GM19395 (cell line): Measurements from ENCODE around the gene RAB6A.
A peak's percentile ranks its signal among the peaks of the same experiment; 100 is the strongest.
"Not testable (repeated sequence)": the region's sequence is repeated elsewhere in the genome, so short reads cannot be mapped to it uniquely, and the experiment has no call there.

Source experiments
- ATAC-seq: cut with Tn5 transposase; IDR thresholded peaks from one replicate; pipeline ENCODE4 v1.9.1; 2021; ENCODE audit warnings: mild to moderate bottlenecking, moderate library complexity; ENCODE audit not compliant: unreplicated experiment

Gene RAB6A

DNA sequence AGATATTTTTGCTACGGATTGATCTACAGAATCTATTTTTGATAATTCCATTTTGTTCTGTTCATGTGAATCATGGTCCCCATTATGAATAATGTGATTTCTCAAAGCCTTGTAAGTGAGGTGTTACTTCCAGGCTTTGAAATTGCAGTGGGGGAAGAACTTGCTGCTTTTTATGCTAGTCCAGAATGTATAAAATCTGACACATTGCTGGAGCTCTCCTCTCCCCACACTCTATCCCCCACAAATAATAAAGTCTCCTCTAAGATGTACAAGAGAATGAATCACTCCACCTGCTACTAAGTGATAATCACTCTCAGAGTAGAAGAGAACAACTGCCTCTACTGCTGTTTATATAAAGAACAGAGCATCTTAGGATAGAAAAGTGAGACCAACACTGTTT, 5.9 kb upstream of the RAB6A start:
- no peak for ATAC-seq

DNA sequence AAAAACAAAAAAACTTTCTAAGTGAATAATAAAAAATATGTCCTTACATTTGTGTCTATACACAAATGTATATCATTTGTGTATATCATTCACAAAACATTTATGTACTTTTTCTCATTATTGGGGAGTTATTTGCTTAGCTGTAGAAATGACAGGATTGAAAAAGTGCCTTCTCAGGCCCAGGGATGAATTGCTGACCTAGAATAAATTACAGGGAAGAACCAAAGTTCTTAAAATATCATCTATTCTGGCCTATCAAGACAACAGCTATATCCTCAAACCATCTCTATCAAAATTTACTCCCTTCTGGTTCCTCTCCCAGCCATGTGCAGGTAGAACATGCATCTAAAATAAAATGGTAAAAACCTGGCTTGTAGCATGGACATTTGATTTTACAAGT, 1.9 kb upstream of the RAB6A start:
- ATAC-seq = no peak

DNA sequence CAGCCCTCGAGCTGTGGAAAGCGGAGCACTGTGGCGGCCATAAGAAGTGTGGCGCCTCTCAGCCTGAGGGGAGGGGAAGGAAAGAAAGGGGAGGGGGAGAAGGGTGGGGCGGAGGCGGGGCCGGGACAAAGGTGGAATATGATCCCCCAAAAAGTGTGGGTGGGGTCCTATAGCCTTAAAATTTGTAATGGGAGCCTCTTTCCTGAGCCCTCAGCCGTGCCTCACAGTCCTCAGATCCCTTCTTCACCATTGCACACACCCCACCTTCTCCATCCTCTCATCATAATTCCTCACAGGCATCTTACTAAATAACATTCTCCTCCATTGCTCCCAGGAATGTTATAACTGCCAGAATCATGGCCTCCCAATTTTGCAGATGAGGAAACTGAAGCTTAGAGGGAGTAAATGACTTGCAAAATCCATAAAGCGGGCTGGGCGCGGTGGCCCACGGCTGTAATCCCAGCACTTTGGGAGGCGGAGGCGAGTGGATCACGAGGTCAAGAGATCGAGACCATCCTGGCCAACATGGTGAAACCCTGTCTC, 600 bp upstream of the RAB6A start:
- ATAC-seq = peak; percentile 10

DNA sequence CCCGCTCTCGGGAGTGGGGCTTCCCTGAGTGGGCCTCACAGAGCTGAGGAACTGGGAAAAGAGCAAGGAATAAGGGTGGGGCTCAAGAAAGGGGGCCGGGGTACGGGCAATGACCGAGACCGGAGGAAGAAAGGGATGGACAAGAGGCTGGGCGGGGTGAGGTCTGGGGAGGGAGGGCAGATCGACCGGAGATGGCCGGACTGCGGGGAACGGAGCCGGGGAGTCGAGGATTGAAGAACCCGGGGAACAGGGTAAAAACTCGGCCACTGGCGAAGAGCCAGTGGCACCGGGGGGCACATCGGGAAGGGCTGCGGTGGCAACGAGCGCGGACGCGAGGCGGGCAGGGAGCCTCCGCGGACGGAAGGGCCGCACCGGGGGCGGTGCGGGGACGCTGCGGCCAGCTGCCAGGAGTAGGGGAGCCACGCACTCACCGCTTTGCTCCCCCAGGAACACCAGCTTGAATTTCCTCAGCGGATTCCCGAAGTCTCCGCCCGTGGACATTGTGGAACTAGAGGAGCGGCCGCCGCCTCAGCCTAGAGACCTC, 667 bp downstream of the RAB6A start:
- ATAC-seq = peak; percentile 12

DNA sequence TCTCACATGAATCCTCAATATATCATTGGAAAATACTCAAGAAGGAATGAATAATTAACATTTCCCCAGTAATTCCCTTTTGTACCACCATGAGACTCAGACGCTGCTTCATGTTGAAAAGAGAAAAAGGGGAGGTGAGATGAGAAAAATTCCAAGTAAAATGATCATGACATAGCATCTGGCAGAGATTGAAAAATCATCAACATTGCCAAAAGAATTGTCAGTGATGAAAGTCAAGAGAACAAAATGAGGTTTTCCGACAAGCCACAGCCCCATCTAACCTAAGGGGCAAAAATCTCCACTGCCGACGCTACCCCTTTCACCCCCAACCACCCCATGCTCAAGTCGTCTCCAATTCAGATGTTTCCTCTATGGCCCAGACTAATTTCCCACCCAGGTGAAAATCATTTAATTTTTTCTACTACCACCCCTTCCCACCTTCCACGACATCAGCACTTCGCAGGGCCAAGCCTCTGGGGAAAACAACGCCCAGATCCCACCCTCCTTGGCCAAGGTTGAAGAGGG, 1.2 kb downstream of the RAB6A start:
- ATAC-seq = no peak

DNA sequence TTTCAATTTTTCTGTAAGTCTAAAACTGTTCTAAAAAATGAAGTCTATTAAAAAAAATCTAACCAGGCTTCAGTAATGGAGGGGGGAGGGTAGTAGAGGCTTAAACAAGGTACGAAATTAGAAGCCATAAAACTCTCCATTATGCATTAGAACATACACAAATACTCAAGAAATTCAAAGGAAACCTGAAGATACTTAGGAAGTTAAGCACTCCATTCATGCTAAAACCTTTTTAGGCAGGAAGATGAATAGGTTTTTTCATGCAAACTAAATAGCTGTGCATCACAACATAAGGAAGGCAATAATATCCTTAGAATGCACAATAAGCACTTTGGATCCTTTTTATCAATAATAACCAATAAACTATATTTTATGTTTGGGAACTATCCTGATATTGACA, 2.4 kb downstream of the RAB6A start:
- no peak for ATAC-seq

GRCh38 chr11:73757598-73757997, 3.3 kb downstream of the RAB6A start:
- ATAC-seq = no peak

- ATAC-seq = no peak
These were observed 5.2 kb downstream of the RAB6A start for GRCh38 chr11:73755670-73756069.

- no peak for ATAC-seq
These were observed 6.9 kb downstream of the RAB6A start for GRCh38 chr11:73753938-73754337.

DNA sequence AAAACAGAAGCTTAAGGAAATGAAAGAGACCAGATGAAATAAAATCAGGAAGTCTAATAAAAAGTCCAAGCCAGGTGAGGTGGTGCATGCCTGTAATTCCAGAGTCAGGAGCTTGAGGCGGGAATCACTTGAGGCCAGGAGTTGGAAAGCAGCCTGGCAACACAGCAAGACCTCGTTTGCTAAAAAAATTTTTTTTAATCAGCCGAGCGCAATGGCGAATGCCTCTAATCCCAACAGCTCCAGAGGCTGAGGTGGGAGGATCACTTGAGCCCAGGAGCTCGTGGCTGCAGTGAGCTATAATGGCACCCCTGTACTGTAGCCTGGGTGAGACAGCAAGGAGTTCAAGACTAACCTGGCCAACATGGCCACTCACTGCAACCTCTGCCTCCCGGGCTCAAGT, 8.0 kb downstream of the RAB6A start:
- ATAC-seq = no peak

GRCh38 chr11:73752216-73752867, 8.5 kb downstream of the RAB6A start:
- no peak for ATAC-seq

GRCh38 chr11:73750862-73751261, 10.0 kb downstream of the RAB6A start:
- not testable (repeated sequence) for ATAC-seq

DNA sequence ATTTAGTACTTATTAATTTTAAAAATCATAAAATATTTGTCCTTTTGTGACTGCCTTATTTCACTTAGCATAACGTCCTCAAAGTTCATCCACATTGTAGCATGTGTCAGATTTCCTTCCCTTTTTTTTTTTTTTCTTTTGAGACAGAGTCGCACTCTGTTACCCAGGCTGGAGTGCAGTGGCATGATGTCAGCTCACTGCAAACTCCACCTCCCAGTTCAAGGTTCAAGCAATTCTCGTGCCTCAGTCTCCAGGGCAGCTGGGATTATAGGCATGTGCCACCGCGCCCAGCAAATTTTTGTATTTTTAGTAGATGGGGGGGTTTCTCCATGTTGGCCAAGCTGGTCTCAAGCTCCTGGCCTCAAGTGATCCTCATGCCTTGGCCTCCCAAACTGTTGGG, 10.6 kb downstream of the RAB6A start:
- no peak for ATAC-seq

- ATAC-seq = no peak
These were observed 11.8 kb downstream of the RAB6A start for GRCh38 chr11:73749118-73749517.

DNA sequence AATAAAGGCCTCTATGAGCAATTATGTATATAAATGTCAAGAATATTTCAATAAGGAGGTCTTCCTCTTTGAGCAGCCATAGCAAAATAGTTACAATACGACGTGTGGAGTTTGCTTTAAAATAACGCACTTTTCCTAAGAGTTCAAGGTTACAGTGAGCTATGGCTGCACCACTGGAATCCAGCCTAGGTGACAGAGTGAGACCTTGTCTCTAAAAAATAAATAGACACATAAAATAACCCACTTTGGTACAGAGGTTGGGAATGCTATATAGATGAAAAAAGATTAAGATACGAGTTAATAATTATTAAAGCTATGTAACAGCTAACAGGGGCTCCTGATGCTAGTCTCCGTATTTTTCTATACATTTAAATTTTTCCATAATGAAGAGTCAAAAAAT, 12.6 kb downstream of the RAB6A start:
- ATAC-seq = no peak

DNA sequence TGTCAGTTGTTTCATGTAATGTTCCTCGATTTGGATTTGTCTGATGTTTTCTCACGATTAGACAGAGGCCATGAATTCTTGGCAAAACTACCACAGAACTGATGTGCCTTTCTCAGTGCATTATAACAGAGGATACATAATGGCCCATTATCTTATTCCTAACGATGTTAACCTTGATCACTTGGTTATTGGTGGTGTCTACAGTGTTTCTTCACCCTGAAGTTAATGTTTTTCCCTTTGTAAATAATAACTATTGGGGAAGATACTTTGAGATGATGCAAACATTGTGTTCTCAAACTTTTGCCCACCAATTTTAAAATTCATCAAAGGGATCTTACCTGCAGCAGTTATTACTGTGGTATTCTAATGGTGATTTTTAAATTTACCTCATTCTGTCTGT, 13.1 kb downstream of the RAB6A start:
- no peak for ATAC-seq

GRCh38 chr11:73746701-73747100, 14.2 kb downstream of the RAB6A start:
- ATAC-seq = no peak

- no peak for ATAC-seq
These were observed 17.8 kb downstream of the RAB6A start for GRCh38 chr11:73743045-73743444.

- ATAC-seq = not testable (repeated sequence)
These were observed 24.9 kb downstream of the RAB6A start for GRCh38 chr11:73735959-73736358.

DNA sequence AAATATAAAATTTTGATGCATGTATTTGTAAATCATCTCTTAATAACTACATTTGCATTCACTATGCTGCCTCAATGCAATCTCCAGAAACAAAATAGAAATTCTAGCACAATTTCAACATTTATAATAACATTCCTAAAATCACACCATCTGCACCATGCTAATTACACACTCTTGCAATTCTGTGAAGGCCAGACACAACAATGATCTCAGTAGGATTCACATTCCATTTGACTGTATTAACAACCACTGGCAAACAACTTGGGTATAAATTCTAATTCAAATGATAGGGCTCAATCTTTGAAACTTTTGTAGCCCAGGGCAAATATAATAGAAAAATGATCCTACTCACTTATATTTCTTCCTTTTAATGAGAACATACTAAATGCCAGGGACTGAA, 25.9 kb downstream of the RAB6A start:
- ATAC-seq = no peak

GRCh38 chr11:73734011-73734410, 26.9 kb downstream of the RAB6A start:
- not testable (repeated sequence) for ATAC-seq

DNA sequence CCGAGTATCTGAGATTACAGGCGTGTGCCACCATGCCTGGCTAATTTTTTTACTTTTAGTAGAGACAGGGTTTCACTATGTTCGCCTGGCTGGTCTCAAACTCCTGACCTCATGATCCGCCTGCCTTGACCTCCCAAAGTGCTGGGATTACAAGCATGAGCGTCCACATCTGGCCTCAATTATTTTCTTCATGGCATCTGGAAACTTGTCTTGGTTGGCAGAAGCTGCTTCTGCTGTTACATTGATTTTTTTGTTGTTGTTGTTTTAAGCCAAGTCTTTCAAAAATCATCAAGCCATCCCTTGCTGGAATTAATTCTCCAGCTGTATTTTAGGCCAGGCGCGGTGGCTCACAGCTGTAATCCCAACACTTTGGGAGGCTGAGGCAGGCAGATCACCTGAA, 27.9 kb downstream of the RAB6A start:
- ATAC-seq = not testable (repeated sequence)
